ENCODE data around the gene DNAJC10.
A peak's percentile ranks its signal among the peaks of the same experiment; 100 is the strongest.
"Not testable (repeated sequence)": the region's sequence is repeated elsewhere in the genome, so short reads cannot be mapped to it uniquely, and the experiment has no call there.

Gene DNAJC10

DNA sequence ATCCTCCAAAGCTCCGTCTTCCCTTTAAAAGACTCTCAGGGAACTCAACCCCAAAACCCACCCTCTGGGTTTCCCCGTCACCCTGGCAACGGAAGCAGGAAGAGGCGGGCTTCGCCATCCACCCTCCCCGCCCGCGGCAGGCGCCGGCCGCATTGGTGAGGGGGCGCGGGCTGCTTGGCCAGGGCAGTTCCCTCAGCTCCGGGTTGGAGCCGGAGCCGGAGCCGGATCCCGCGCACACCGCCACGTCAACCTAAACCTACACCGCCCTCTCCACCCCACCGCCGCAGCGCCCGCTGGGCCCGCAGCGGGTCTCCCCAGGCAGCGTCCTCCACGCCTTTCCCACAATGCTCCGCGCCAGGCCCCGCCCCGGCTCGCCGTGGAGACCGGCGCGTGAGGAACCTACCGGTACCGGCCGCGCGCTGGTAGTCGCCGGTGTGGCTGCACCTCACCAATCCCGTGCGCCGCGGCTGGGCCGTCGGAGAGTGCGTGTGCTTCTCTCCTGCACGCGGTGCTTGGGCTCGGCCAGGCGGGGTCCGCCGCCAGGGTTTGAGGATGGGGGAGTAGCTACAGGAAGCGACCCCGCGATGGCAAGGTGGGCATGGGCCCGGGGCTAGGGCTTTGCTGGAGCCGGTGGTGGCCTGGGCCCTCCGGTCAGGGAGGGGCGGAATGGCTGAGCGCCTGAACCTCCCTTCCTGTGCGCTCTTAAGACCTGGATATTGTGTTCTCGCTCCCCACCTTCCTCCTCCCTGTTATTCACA is at the start of gene DNAJC10:
Gene DNAJC10 (plus strand): TSS at position 366 of the 758 bp plus-strand sequence. CDS start 1,830 bp downstream, outside the sequence.
- DNase-seq (ENCODE audit: low read depth): peak; percentile 76

- no peak for DNase-seq (ENCODE audit: low read depth)
Observed at GRCh38 chr2:182666674-182667314, 49.3 kb upstream of the DNAJC10 start.

GRCh38 chr2:182667315-182667695 is 48.8 kb upstream of the DNAJC10 start:
- no peak for DNase-seq (ENCODE audit: low read depth)

DNA sequence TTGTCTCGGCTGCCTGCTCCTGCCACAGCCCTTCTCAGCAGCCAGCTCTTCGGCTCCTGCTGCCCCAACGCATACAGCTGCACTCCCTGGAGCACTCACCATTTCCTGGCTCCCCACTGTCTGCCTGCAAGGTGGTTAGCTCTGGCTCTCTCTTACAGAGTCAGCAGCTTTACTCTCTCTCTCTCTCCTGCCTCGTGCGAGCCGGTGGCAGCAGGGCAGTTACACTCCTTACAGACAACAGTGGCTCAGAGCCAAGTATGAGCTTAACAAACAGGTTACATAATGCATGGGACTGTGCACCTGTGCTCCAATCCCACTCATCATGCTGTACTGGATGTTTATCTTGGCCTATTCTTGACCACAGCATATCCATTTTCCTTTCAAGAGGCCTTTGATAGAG is 47.4 kb upstream of the DNAJC10 start:
- DNase-seq (ENCODE audit: low read depth): no peak

DNA sequence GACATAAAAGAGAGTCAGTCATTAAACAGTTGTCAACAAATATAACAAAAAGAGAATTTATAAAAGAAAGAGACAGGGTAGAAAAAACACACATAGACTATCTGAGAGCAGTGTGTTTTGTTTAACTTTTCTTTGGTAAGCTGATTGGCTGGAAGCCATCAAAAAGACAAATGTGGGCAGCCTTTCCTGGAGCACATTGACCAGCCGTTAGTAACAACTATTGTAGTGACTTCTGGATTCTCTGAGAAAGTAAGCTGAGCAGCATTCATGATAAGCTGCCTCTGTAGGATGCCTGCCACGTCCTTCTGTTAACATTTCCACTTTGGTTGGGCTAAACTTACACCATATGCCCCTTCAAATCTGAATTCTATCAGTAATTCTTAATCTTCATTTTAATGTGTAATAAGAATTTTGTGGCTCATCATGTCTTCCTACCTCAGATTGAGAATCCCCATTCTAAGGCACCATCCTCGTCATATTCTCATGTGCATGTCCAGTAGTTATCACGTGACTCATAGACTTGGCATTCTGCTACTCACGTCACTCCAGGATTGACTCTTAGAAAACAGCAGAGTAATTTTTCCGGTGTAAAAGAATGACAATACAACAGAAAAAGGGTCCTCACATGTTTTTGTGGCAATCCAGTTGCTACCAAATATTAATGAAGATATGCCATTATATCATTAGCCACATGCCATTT is 43.4 kb upstream of the DNAJC10 start:
- DNase-seq (ENCODE audit: low read depth): no peak

DNA sequence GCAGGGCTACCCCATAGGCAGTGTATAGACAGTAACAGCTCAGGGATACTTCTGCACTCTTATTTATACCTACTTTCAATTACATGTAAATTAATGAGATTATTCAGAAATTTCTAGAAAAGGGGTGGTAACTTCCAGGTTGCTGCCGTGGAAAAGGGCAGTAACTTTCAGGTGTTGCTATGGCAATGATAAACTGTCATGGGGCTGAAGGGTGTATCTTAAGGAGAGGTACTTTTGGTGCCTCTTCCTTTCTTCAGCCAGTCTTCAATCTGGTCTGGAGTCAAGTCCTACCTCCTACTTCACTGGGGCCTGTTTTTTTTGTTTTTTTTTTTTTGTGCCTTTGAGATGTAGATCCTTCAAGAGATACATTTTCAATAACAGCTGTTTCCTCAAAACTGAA is 35.2 kb upstream of the DNAJC10 start:
- DNase-seq (ENCODE audit: low read depth): no peak

DNA sequence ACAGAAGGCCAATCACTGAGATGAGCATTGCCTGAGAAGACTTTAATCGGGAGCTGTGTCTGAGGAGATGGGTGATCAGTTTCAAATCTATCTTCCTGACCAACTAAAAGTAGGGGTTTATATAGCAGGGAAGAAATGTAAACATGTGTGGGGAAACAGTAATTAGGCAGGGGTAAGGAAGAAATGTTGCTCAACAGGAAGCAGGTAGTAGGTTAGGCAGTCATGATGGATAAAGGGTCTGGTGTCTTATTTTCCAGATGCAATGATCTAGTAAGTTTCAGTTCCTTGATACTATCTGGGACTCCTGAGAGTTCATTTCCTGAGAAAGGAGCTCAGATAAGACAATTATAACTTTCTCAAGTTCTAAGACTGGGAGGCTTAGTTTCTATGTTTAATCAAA is 33.8 kb upstream of the DNAJC10 start:
- no peak for DNase-seq (ENCODE audit: low read depth)

DNA sequence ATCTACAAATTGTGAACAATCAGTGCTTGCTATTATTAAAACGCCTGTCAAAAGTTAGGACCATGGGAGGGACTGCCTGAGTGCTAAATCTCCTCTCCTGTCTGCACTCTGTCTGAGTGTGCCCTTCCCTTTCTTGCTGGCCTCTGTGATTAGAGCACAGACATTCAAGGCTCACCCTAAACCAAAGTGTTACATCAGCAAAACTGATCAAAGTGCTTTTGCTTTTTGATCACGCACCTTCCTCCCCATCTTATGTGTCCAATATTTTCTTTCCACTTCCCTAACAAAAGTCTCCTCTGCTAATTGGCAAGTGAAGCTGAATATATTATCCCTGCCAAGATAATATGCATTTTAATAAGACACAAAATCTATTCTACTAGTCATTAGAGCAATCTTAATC is 30.5 kb upstream of the DNAJC10 start:
- no peak for DNase-seq (ENCODE audit: low read depth)

DNA sequence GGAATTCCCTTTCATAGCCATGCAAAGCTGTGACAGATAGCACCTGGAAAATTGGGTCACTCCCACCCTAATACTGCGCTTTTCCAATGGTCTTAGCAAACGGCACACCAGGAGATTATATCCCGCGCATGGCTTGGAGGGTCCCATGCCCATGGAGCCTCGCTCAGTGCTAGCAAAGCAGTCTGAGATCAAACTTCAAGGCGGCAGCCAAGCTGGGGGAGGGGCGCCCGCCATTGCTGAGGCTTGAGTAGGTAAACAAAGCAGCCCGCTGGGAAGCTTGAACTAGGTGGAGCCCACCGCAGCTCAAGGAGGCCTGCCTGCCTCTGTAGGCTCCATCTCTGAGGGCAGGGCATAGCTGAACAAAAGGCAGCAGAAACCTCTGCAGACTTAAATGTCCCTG is 29.3 kb upstream of the DNAJC10 start:
- not testable (repeated sequence) for DNase-seq (ENCODE audit: low read depth)

DNA sequence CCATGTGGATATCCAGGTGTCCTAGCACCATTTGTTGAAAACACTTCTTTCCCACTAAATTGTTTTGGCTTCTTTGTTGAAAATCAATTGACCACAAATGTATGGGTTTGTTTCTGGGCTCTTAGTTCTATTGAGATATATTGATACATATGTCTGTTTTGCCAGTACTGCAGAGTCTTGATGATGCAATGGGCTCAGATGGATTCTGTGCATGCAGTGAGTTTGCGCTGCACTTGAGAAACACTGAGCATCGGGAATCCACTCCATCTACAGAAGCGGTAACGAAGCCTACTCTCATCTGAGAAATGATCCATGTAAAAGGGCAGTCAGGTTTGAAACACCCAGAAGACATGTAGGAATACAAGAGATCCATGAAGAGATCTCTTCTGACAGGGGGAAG is 21.9 kb upstream of the DNAJC10 start:
- DNase-seq (ENCODE audit: low read depth): no peak

GRCh38 chr2:182695776-182696175 is 20.3 kb upstream of the DNAJC10 start:
- DNase-seq (ENCODE audit: low read depth): no peak

DNA sequence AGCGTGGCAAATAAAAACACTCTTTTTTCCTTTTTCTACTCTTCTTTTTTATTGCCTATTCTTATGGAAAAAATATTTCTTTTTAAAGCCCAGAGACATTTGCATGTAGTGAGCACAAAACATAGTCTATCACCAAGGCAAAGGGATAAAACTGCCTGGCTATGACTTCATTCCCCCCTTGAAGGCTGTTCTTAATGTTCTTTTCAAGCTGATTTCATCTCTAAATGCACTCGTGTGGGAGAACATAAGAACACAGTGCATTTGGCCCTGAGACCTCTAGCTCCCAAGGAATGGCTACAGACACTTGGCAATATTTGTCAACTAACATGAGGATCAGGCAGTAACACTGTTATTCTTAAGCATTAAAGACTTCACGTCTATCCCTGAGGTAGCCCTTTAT is 17.4 kb upstream of the DNAJC10 start:
- DNase-seq (ENCODE audit: low read depth): no peak

DNA sequence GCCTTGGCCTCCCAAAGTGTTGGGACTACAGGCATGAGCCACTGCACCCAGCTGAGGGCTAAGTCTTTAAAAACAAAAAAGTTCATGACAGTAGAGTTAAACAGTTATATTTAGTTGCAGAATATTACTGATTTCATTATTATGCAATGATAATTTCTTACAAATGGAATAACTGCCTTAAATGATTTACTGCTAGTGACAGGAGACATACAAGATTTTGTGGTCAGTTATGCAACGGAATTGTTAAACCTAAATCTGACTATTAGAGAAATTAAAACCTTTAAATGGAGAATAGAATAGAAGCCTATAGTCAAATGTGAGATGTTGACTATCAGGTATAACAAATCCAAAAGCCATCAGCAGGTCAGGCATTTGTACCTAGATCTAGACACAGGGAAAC is 10.3 kb upstream of the DNAJC10 start:
- no peak for DNase-seq (ENCODE audit: low read depth)

DNA sequence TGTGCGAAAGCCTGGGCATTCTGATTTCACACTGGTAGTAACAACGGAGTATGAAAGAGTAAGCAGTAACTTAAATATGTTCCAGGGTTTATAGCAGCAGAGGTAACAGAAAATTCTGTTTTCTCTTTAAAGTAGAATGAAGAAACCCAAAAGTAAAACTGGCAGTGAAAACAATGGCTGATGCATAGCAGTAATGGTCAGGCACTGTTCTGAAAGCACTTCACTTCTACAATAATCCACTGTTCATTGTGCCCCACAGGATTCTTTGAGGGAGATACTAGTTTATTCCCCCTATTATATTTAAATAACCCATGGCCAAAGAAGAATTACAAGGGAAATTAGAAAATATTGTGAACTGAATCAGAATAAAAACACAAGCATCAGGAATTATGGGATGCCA is 9.3 kb upstream of the DNAJC10 start:
- DNase-seq (ENCODE audit: low read depth): no peak

DNA sequence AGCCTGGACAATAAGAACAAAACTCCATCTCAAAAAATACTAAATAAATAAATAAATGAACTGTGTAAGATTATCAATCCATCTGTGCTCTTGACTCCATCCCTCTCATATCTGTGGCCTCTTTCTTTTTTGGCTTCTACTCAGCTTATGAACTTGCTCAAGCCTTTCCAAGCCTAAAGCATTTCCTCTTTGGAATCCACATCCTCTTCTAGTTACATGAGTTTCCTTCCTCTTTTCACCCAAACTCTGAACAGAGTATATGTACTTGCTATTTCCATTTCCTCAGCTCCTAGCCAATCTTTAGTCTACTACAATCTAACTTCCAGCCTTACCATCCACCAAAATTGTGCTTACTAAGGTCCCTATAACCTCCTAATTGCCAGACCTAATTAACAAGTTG is 2.5 kb upstream of the DNAJC10 start:
- no peak for DNase-seq (ENCODE audit: low read depth)

- no peak for DNase-seq (ENCODE audit: low read depth)
Observed at GRCh38 chr2:182715121-182715891, 751 bp upstream of the DNAJC10 start.

DNA sequence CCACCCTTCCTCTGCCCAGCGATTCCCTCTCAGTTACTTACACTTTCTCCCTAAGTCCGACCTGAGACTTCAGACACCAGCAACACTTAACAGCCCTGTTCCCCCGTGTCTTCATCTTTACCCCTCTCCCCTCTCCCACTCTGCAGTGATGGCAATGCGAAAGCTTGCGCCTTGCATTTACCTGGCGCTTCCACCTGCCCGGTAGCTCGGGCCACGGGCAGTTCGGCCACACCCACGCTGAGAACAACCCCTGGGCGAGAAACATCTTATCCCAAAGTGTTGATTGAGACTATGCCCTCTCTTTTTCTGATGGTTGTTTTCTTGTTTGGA is 558 bp downstream of the DNAJC10 start:
- no peak for DNase-seq (ENCODE audit: low read depth)

DNA sequence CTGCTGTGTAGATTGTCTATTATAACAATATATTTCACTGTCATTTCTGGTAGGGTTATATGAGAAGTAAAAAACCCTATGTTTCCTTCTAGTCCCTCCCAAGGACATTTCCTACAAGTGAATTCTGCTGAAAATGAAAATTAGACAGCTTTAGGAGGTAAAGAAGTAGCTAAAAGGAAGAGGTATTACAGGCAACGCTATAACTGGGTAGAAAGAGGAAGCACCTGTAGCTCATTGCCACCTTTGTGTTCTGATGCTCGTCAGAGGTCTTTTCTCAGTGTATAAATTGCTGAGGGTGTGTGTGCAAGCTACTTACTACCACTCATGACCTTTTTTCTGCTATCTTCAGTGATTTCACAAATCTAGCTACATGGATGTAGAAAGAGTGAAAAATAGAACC is 1.4 kb downstream of the DNAJC10 start:
- DNase-seq (ENCODE audit: low read depth): no peak

DNA sequence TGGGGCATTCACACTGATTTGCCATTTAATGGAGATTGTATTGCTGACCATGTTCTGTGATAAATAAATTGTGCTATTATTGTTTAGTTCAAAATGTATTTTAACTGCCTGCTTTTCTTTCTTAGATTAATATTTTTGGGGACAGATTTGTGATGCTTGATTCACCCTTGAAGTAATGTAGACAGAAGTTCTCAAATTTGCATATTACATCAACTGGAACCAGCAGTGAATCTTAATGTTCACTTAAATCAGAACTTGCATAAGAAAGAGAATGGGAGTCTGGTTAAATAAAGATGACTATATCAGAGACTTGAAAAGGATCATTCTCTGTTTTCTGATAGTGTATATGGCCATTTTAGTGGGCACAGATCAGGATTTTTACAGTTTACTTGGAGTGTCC is 1.8 kb downstream of the DNAJC10 start:
- no peak for DNase-seq (ENCODE audit: low read depth)

GRCh38 chr2:182718459-182718858 is 2.4 kb downstream of the DNAJC10 start:
- no peak for DNase-seq (ENCODE audit: low read depth)

DNA sequence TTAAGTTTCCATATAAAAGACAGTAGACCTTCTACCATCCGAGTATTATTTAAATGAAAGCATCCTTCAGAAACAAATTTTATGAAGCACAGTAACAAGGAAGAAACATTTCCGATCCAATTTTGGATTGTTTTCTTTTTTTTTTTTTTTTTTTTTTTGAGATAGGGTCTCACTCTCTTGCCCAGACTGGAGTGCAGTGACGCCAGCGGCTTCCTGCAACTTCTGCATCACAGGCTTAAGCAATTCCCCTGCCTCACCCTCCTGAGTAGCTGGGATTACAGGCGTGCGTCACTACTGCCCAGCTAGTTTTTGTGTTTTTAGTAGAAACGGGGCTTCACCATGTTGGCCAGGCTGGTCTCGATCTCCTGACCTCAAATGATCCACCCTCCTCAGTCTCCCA is 3.1 kb downstream of the DNAJC10 start:
- not testable (repeated sequence) for DNase-seq (ENCODE audit: low read depth)

- DNase-seq (ENCODE audit: low read depth): no peak
Observed at GRCh38 chr2:182724656-182725055, 8.6 kb downstream of the DNAJC10 start.

- no peak for DNase-seq (ENCODE audit: low read depth)
Observed at GRCh38 chr2:182726473-182726872, 10.4 kb downstream of the DNAJC10 start.

All from stimulated activated CD8-positive, alpha-beta memory T cell treated with anti-CD3 and anti-CD28 coated beads, Interleukin-12 subunit alpha, Interleukin-12 subunit beta, amount 100 ng/mL, for 1 hour (primary cell).